ENCODE results near the gene RAB19.
"Not testable (repeated sequence)": the region's sequence is repeated elsewhere in the genome, so short reads cannot be mapped to it uniquely, and the experiment has no call there.

The RAB19 gene

DNA sequence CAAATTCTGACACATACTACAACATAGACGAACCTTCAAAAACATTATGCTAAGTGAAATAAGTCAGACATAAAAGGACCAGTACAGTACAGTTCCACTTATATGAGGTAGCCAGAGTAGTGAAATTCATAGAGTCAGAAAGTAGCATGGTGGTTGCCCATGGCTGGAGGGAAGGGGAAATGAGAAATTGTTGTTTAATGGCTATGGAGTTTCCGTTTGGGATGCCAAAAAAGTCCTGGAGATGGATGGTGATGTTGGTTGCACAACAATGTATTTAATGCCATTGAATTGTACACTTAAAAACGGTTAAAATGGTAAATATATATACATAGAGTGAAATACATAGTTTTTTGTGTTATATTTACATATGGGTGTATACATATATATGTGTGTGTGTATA, 3.5 kb upstream of the RAB19 start:
- no peak for FAIRE-seq
- DNase-seq (ENCODE audit: low spot score) = no peak

DNA sequence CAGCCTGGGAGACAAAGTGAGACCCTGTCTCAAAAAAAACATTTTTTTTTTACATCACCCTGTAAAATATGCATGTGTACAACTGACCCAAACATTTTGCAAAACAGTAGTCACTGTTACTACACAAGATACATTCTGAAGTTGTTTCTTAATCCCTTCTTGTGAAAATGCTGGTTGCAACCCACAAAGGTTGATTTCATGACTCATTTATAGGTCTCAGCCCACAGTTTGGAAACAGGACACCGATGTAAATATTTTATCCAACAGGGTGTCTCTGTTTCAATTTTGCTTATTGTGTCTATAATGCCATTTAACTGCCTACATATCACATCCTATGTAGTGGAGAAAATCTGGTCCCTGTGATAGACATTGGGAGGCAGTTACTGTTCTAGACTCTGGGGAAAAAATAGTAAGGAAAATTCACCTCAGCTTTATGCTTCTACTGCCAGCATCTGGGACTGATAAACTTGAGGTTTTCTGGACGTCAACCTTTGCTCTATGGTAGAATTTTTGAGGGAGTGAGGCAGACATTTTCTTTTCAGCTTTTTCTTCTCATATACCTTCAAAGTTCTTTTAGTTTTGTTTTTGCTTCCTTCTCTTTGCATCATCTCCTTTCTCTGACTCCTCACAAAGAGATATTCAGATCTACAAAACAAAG, 1.6 kb upstream of the RAB19 start:
- DNase-seq (ENCODE audit: low spot score) (peak; percentile 42), FAIRE-seq (peak; percentile 79)

DNA sequence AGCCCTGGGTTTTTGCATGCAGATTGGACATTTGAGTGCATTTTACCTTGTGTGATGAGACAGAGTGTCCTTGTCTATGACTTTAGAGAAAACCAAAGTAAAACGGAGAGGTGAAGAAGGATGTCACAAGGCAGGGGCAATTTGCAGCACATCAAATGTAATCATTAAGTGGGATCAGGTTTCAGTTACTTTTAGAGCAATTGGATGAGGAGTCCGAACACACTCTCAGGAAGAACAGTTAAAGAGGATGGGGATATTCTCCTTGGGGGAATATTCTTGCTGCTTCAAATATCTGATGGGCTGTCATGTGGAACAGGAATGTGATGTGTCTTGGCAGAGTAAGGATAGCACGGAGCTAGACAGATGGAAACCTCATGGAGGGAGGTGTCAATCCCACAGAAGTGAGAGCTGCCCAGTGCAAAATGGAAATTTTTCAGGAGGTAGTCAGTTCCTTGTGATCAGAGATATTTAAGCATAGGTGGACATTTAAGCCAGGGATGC, 757 bp downstream of the RAB19 start:
- peak; percentile 97 for FAIRE-seq

DNA sequence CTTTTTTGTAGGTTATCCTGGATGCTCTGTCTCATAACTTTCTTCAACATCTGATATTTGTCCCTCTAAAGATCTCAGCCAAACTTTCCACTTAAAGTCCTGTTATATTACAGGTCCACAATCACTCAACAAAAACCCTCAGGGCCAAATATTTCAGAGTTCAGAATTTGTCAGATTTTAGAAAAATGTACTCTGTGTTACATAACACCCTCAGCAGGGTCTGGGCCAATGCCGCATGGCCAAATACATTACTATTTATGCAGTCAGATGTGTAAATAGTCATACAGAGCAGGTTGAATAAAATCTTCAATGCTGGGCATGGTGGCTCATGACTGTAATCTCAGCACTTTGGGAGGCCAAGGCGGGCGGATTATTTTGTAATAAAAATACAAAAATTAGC, 11.5 kb downstream of the RAB19 start:
- FAIRE-seq = no peak
- DNase-seq (ENCODE audit: low spot score) = no peak

More for the DNA sequence above, 757 bp downstream of the RAB19 start:
- DNase-seq (ENCODE audit: low spot score) = peak; percentile 95

DNA sequence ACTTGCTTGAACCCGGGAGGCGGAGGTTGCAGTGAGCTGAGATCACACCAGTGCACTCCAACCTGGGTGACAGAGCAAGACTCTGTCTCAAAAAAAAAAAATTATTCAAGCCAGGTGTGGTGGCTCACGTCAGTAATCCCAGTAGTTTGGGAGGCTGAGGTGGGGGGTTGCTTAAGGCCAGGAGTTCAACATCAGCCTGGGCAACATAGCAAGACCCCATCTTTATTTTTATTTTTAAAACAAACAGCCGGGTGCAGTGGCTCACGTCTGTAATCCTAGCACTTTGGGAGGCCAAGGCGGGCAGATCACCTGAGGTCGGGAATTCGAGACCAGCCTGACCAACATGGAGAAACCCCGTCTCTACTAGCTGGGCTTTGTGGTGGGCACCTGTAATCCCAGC, 12.0 kb downstream of the RAB19 start:
- DNase-seq (ENCODE audit: low spot score); FAIRE-seq: not testable (repeated sequence)

DNA sequence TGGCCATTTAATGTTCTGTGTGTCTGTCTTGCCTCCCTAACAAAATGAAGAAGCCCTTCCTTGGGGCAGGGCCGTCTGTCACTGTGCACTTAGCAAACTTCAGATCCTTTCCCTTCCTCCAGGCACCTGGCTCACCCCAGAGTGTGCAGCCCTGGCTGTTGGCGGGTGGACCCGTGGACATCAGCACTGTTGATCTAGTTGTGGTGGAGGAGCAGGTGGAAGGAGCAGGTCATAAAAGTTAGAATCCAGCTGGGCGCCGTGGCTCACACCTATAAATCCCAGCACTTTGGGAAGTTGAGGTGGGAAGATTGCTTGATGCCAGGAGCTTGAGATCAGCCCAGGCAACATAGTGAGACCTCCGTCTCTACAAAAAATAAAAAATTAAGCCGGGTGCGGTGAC, 12.7 kb downstream of the RAB19 start:
- FAIRE-seq (no peak), DNase-seq (ENCODE audit: low spot score) (no peak)

DNA sequence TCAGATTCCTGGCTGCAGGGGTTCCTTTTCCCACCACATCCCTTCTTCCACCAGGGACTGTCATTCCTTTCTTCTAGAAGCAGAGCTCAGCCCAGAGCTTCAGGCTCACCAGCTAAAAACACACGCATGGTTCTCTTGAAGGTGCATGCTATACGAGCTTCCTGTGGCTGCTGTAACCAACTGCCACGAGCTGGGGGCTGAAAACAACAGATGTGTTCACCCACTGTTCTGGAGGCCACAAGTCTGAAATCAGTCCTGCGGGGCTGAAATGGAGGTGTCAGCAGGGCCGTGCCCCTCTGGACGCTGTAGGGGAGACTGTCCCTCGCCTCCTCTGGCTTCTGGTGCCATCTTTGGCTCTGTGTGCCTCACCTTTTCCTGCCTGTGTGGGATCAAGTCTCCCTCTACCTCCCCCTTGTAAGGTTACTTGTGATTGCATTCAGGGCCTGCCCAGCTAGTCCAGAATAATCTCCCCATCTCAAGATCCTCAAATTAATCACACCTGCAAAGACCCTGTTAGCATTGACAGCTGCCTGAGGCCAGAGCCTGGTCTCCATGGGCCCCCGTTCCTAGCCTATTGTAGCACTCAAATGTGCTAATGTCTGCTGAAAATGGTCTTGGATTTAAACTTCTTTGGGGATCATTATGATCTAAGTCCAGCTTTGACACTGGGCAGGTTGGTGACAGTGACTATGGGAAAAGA, 13.7 kb downstream of the RAB19 start:
- DNase-seq (ENCODE audit: low spot score) = no peak
- FAIRE-seq = no peak

DNA sequence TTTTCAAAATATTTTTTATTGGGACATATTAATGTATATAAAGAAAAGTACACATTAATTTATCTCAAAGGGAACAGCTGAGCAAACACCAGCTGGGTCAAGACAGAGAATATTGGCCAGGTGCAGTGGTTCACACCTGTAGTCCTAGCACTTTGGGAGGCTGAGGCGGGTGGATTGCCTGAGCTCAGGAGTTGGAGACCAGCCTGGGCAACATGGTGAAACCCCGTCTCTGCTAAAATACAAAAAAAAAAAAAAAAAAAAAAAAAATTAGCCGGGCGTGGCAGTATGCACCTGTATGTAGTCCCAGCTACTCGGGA, 14.3 kb downstream of the RAB19 start:
- DNase-seq (ENCODE audit: low spot score); FAIRE-seq: not testable (repeated sequence)

DNA sequence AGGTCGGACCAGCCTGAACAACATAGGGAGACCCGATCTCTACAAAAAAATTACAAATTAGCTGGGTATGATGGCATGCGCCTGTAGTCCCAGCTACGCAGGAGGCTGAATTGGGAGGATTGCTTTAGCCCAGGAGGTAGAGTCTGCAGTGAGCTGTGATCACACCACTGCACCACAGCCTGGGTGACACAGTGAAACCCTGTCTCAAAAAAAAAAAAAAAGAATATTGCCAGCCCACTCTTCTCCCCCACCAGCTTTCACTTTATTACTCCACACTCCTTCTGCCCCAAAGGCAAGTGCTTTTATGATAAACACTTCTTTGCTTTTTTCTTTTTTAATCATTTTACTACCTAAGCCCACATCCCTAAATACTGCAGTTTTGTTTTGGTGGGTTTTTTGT, 14.8 kb downstream of the RAB19 start:
- DNase-seq (ENCODE audit: low spot score) = no peak
- no peak for FAIRE-seq

DNA sequence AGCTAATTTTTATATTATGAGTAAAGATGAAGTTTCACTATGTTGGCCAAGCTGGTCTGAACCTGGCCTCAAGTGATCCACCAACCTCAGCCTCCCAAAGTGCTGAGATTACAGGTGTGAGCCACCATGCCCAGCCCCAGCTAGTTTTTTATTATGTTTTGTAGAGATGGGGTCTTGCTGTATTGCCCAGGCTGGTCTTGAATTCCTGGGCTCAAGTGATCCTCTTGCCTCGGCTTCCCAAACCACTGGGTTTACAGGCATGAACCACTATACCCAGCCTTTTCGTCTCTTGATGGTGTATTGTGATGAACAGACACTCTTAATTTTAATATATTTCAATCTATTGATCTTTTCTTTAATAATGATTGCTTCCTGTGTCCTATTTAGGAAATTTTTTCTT, 17.7 kb downstream of the RAB19 start:
- FAIRE-seq = no peak
- no peak for DNase-seq (ENCODE audit: low spot score)

DNA sequence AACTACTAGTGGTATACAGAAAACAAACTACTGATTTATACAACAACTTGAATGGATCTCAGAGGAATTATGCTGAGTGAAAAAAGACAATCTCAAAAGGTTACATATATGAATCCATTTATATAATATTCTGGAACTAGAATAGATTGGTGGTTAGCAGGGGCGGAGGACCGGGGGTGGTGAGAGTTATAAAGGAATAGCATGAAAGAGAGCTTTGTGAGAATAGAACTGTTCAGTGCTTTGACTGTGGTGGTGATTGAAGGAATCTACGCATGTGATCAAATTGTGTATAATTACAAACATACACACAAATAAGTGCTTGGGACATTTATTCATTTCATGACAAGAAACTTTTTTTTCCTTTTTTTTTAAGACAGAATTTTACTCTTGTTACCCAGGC, 19.6 kb downstream of the RAB19 start:
- DNase-seq (ENCODE audit: low spot score) (no peak), FAIRE-seq (no peak)

DNA sequence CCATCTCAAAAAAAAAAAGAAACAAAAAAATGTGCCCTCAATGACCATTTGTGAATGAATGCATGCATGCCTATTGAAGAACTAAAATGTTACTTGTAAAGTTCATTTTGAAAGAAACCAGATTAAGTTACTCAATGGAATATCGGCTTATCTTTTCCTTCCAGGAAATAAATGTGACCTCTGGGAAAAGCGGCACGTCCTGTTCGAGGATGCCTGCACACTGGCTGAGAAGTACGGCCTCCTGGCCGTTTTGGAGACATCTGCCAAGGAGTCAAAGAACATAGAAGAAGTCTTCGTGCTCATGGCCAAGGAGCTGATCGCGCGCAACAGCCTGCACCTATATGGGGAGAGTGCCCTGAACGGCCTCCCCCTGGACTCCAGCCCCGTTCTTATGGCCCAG, 21.9 kb downstream of the RAB19 start:
- no peak for DNase-seq (ENCODE audit: low spot score)
- no peak for FAIRE-seq

DNA sequence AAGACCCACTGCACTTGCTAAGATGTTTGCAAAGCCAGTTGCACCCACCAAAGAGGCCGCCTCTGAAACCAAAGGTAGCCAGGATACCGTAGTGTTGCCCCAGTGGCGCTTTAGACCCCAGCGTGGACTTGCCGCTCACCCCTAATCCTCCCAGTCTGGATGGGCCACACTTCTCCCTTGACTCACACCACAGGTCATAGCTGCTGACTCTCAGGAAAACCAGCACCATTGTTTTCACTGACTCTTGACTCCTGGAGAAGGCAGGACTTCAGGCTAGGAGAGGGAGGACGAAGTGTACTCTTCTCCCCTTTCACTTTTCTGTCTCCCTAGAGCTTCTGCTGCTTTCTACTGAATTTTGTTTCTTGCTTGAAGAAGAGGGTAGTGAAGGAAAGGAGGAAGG, 22.3 kb downstream of the RAB19 start:
- no peak for FAIRE-seq

DNA sequence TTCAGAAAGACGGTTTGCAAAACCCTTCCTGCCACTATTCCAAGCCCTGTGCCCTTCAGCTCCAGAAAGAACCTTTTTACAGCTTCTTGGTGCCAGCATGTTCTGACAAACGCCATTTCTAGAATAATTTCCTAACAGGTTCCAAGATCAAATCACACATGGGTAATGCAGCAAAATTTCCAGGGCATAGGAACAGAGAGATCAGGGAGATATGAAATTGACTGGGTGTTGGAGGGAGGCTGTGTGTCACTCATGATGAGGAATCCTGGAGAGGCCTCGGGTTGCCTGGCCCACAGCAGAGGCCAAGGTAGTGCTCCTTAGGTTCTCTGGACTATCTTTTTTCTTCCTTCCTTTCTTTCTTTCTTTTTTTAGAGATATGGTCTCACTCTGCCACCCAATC, 29.5 kb downstream of the RAB19 start:
- FAIRE-seq (no peak), DNase-seq (ENCODE audit: low spot score) (no peak)

More for the DNA sequence above, 22.3 kb downstream of the RAB19 start:
- no peak for DNase-seq (ENCODE audit: low spot score)

DNA sequence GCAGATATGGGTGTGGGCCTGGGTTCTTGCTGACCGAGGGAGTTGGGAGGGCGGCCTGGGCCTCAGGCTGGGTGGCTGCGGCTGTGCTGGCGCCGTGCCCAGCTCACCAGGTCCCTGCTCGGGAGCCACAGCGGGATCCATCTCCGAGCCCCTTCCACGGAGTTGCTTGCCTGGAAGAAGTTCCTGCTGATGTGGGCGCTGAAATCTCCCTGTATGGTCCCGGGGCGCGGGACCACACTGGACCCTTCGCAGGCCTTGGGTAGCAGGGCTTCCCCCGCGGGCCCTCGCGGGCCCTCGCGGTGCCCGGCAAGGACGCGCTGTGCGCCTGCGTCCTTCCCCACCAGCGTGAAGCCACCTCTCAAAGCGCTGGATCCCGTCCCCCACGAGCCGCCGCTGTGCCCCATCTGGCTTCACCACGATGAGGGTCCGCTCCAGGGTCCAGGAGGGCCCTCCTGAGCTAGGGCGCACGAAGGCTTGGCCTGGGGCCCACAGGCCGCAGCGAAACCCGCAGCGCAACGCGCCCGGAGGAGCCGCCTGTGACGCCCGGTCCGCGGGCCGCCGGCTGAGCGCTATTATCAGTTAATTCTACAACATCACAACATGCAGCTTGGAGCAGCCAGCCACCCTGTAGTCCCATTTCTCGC, 31.5 kb downstream of the RAB19 start:
- DNase-seq (ENCODE audit: low spot score) = no peak
- no peak for FAIRE-seq

DNA sequence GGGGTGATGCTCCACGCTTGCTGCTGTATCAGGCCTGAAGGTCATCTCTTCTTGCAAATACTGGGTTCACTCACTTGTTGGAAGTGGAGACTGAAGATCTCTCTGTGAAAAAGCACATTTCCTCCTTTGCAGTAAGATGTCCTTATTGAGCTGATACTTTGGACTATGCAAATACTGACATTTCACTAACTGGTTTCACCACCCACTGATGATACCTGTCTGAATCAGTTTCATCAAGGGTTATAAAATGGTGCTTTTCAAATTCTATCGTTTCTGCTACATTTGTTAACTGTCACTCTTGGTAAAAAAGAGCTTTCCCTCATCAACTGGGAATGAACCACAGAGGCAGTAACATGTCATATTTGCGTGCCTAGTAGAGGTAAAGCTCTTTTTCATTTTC, 35.5 kb downstream of the RAB19 start:
- FAIRE-seq = no peak
- no peak for DNase-seq (ENCODE audit: low spot score)

DNA sequence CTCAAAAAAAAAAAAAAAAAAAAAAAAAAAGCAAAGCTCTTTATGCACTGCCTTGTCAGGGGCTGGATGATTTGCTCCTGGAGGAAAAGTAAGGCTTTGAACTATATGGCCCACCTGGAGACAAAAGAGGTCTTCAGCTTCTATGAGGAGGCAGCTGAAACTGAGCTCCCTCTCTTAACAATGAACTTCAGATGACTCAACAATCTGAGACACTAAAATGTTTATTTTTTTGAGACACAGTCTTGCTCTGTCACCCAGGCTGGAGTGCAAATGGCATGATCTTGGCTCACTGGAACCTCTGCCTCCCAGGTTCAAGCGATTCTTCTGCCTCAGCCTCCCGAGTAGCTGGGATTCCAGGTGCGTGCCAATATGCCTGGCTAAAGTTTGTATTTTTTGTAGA, 36.7 kb downstream of the RAB19 start:
- no peak for DNase-seq (ENCODE audit: low spot score)

DNA sequence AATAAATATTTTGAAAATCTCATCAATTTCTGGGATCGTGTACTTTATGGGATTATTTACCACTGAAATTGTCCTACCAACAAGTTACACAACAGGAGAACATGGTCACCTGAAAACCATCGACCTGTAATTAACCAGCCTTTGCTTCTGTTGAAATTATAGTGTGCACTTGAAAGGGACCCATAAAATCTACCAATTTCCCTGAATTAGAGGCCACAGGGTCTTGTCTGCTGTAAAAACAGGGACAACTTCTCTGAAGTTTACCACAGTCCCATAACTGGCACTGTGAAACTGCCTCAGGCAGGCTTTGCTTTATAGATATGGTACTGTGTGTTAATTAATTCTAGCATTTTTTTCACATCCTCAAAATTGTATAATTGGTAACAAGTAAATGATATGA, 37.7 kb downstream of the RAB19 start:
- DNase-seq (ENCODE audit: low spot score) (no peak), FAIRE-seq (no peak)

More for the DNA sequence above, 36.7 kb downstream of the RAB19 start:
- FAIRE-seq = no peak

DNA sequence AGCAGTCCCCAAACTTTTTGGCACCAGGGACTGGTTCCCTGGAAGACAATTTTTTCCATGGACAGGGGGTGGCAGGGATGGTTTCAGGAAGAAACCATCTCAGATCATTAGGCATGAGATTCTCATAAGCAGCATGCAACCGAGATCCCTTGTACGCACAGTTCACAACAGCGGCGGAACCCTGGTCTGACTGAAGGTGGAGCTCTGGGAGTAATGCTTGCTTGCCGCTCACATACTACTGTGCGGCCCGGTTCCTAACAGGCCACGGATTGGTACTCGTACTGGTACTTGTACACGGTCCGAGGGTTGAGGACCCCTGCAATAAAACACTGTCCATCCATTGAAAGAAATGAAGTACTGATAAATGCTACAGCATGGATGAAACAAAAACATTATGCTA, 42.6 kb downstream of the RAB19 start:
- no peak for FAIRE-seq
- no peak for DNase-seq (ENCODE audit: low spot score)

DNA sequence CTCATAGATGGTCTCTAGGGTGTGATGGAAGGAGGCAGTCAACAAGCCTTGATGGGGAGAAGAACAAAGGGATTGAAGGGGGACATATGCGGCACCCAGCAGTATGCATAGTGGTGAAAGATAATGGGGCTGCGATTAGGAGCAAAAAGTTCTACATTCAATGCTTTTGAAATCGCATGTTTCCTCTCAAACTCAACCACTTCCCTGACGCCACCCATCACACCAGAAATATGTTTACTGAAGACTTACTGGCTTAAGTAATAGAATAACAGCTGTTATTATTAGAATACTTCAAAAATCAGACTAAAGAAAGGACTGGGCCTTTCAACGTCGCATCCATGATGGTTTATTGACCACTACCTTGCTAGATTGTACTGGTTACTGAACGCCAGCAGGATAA, 44.0 kb downstream of the RAB19 start:
- no peak for FAIRE-seq
- no peak for DNase-seq (ENCODE audit: low spot score)

DNA sequence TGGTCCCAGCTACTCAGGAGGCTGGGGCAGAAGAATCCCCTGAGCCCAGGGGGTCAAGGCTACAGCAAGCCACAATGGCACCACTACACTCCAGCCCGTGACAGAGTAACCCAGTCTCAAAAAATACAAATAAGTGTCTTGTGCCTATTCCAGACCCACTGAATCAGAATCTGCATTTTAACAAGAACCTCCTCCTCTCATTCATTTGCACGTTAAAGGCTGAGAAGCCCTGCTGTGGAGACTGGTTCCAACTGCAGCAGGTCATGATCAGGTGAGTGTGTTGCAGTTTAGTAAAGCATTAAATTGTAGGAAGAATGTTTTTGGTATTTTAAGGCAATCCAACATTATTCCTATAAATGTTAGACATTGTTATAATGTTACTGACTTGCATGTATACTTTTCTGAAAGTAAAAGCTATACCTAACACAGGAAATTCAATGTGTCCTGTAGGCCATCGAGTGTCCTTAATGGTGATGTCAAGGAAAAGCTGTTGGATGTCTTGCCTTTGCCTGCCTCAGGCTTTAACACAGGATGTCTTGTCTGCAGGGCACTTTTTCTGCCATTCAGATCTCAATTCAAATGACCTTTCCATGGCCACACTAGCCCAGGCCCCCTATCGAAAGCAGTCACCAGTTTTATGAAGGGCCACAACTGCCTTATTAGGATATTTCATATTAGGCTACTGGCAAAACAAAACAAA, 45.1 kb downstream of the RAB19 start:
- DNase-seq (ENCODE audit: low spot score) (no peak), FAIRE-seq (no peak)

DNA sequence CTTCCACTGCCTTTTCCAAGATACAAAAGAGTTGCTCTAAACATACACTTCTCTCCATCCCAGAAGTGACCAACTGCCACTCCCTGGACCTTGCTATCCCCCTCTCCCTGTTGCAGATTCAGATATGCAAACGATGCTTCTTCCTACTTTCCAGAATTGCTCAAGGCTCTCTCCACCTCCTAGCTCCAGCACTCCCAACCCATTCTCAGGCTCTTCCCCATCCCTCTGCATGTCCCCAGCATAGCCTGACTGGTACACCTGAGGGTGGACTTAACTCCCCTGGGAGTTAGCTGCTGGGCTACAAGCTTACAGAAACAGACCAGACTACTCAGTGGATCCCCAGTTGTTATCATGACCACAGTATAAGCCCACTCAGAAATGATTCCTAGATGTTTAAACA, 47.9 kb downstream of the RAB19 start:
- FAIRE-seq (no peak), DNase-seq (ENCODE audit: low spot score) (no peak)
